Stimulated activated CD4-positive, alpha-beta T cell treated with anti-CD3 and anti-CD28 coated beads, Interleukin-15, amount 100 ng/mL, for 48 hours (primary cell): ENCODE data around the gene RELL1.

ENCODE experiments used
- DNase-seq, 2 donors: peaks; one replicate each; pipeline ENCODE4 v3.0.0-alpha.2; 2020; ENCODE audit warnings: low read depth in 2 of 2

The RELL1 gene

GRCh38 chr4:37665333-37666320, 20.5 kb downstream of the RELL1 start:
- DNase-seq: no peak

- no peak for DNase-seq
These were observed 21.5 kb downstream of the RELL1 start for GRCh38 chr4:37664696-37665095.

- no peak for DNase-seq
These were observed 22.6 kb downstream of the RELL1 start for GRCh38 chr4:37663552-37663951.

GRCh38 chr4:37662861-37663390, 23.2 kb downstream of the RELL1 start:
- DNase-seq: no peak

GRCh38 chr4:37662251-37662650, 23.9 kb downstream of the RELL1 start:
- DNase-seq: no peak

- no peak for DNase-seq
These were observed 24.4 kb downstream of the RELL1 start for GRCh38 chr4:37661772-37662171.

GRCh38 chr4:37659696-37660095, 26.5 kb downstream of the RELL1 start:
- DNase-seq: no peak

- no peak for DNase-seq
These were observed 29.5 kb downstream of the RELL1 start for GRCh38 chr4:37656649-37657048.

GRCh38 chr4:37653601-37654000, 32.6 kb downstream of the RELL1 start:
- DNase-seq: no peak

- no peak for DNase-seq
These were observed 33.2 kb downstream of the RELL1 start for GRCh38 chr4:37652747-37653527.

- no peak for DNase-seq
These were observed 34.3 kb downstream of the RELL1 start for GRCh38 chr4:37651781-37652377.

- DNase-seq: no peak
These were observed 35.7 kb downstream of the RELL1 start for GRCh38 chr4:37650481-37650880.

- no peak for DNase-seq
These were observed 36.9 kb downstream of the RELL1 start for GRCh38 chr4:37649268-37649667.

GRCh38 chr4:37648084-37648817, 37.9 kb downstream of the RELL1 start:
- no peak for DNase-seq

- DNase-seq: no peak
These were observed 39.9 kb downstream of the RELL1 start for GRCh38 chr4:37646247-37646646.

- no peak for DNase-seq
These were observed 40.4 kb downstream of the RELL1 start for GRCh38 chr4:37645736-37646135.

- no peak for DNase-seq
These were observed 41.2 kb downstream of the RELL1 start for GRCh38 chr4:37644962-37645361.

- no peak for DNase-seq
These were observed 44.0 kb downstream of the RELL1 start for GRCh38 chr4:37641886-37642849.

GRCh38 chr4:37641352-37641751, 44.8 kb downstream of the RELL1 start:
- DNase-seq: no peak
